HepG2 (cell line): ENCODE measurements around the gene ATP9A. TPM values are rescaled to one million over a fixed set of nuclear protein-coding genes. Genes with fewer than 3 reads are reported as not detected.
A peak's percentile ranks its signal among the peaks of the same experiment; 100 is the strongest.

Experiments
- ATAC-seq: fragments of 200-7000 bp; cut with Tn5 transposase; 3 replicates; pipeline ENCODE4 v1.9.1; 2020; ENCODE audit warnings: mild to moderate bottlenecking, moderate library complexity
- BruUV-seq: library from RNA; stranded (reverse); fragments of 400-500 nt; replicated peaks from 2 replicates; lab custom pipeline; 2021; lab: Mats Ljungman, UMichigan
- CTCF ChIA-PET: fragments of 300-600 bp; formaldehyde crosslinking; extraction: SDS; loops from one replicate; lab custom pipeline; 2021; ENCODE audit warnings: low total read pairs, inconsistent platforms, low intra/inter-chr PET ratio; lab: Yijun Ruan, JAX
- POLR2A ChIA-PET: fragments of 350-600 bp; sonication (Branson Sonifier 250); formaldehyde crosslinking; loops from one replicate; lab custom pipeline; 2020; ENCODE audit warnings: antibody characterized with exemption, inconsistent platforms; lab: Yijun Ruan, JAX
- DNase-seq: peaks from one replicate; pipeline ENCODE4 v3.0.0-alpha.2; 2015; ENCODE audit warnings: low spot score
- FAIRE-seq: peaks from 3 replicates; lab custom pipeline; 2011; peaks lifted over from hg19 to GRCh38; lab: Jason Lieb, UNC
- H2AFZ ChIP-seq: one replicate; pipeline ENCODE4 v1.6.1; 2011; ENCODE audit warnings: low read length, inconsistent platforms
- H3K27ac ChIP-seq: fragments of 300-600 bp; 3 replicates; pipeline ENCODE4 v1.8.0; 2011; ENCODE audit warnings: mixed run types, mild to moderate bottlenecking, mixed read lengths, low read length, inconsistent platforms; ENCODE audit not compliant: insufficient read depth; ENCODE audit errors: extremely low read length
- H3K27me3 ChIP-seq, 2 experiments: fragments of 200-600 bp in 1 of 2; 2 replicates in 1 of 2; 3 replicates in 1 of 2; pipeline versions ENCODE4 v1.6.0 to v1.8.0; 2011; ENCODE audit warnings: low read length in 2 of 2, mild to moderate bottlenecking in 2 of 2, moderate library complexity in 2 of 2, inconsistent platforms in 1 of 2; ENCODE audit not compliant: insufficient read depth in 2 of 2, control insufficient read depth in 1 of 2
- H3K36me3 ChIP-seq, 2 experiments: fragments of 200-600 bp in 1 of 2; replicated peaks in 1 of 2; 2 replicates in 1 of 2; 3 replicates in 1 of 2; pipeline versions ENCODE4 v1.5.1 to v1.8.0; 2011; ENCODE audit warnings: low read length in 2 of 2, inconsistent platforms in 1 of 2; ENCODE audit not compliant: insufficient read depth in 2 of 2, control insufficient read depth in 1 of 2
- H3K4me1 ChIP-seq: 2 replicates; pipeline ENCODE4 v1.5.1; 2012; ENCODE audit warnings: low read length, inconsistent platforms; ENCODE audit not compliant: insufficient read depth
- H3K4me2 ChIP-seq: 2 replicates; pipeline ENCODE4 v1.6.0; 2011; ENCODE audit warnings: low read depth, low read length, inconsistent platforms
- H3K4me3 ChIP-seq, 3 experiments: fragments of 200-600 bp in 1 of 3; sonication (generic), shearing (Covaris generic) in 1 of 3; replicated peaks in 1 of 3; 2 replicates each; pipeline ENCODE4 v1.5.1; 2011 to 2016; ENCODE audit warnings: low read length in 3 of 3, inconsistent platforms in 2 of 3, low read depth in 2 of 3, mild to moderate bottlenecking in 2 of 3, control low read depth in 1 of 3, mixed read lengths in 1 of 3; ENCODE audit not compliant: insufficient read depth in 1 of 3
- H3K79me2 ChIP-seq: one replicate; pipeline ENCODE4 v1.6.1; 2011; ENCODE audit warnings: low read length, inconsistent platforms; ENCODE audit not compliant: insufficient read depth
- H3K9ac ChIP-seq: 2 replicates; pipeline ENCODE4 v1.6.0; 2011; ENCODE audit warnings: mild to moderate bottlenecking, low read depth, low read length, inconsistent platforms; ENCODE audit not compliant: insufficient read depth
- H3K9me3 ChIP-seq: 2 replicates; pipeline ENCODE4 v1.5.1; 2012; ENCODE audit warnings: mild to moderate bottlenecking, low read length
- H4K20me1 ChIP-seq: 2 replicates; pipeline ENCODE4 v1.6.0; 2011; ENCODE audit warnings: inconsistent platforms, mild to moderate bottlenecking, low read length, moderate library complexity; ENCODE audit not compliant: insufficient read depth
- CTCF ChIP-seq: sonication (generic); formaldehyde crosslinking; IDR thresholded peaks from 2 replicates; pipeline ENCODE4 v1.5.0; 2020; ENCODE audit warnings: mild to moderate bottlenecking, missing genetic modification reagents, moderate library complexity
- ELF3 ChIP-seq: IDR thresholded peaks from 2 replicates; pipeline ENCODE4 v1.6.1; 2016; ENCODE audit warnings: missing genetic modification reagents, missing compliant biosample characterization
- FOXK2 ChIP-seq: fragments of 450-650 bp; IDR thresholded peaks from 2 replicates; pipeline ENCODE4 v1.6.1; 2016
- MAZ ChIP-seq, 2 experiments: sonication (generic) in 1 of 2; formaldehyde crosslinking in 1 of 2; IDR thresholded peaks; 2 replicates each; pipeline versions ENCODE4 v1.5.0 to v1.6.1; 2012 to 2020; ENCODE audit warnings: low read depth in 2 of 2, mild to moderate bottlenecking in 2 of 2, borderline replicate concordance in 1 of 2, improper control_type of control experiment in 1 of 2, low read length in 1 of 2, missing genetic modification reagents in 1 of 2, moderate library complexity in 1 of 2
- PAWR ChIP-seq: sonication (generic); formaldehyde crosslinking; IDR thresholded peaks from 2 replicates; pipeline ENCODE4 v1.4.0; 2020; ENCODE audit warnings: missing genetic modification reagents, mild to moderate bottlenecking, borderline replicate concordance
- RORA ChIP-seq: sonication (generic); formaldehyde crosslinking; IDR thresholded peaks from 2 replicates; pipeline ENCODE4 v1.5.0; 2020; ENCODE audit warnings: mild to moderate bottlenecking, missing genetic modification reagents, moderate library complexity
- SMC3 ChIP-seq: IDR thresholded peaks from 2 replicates; pipeline ENCODE4 v1.6.1; 2011; ENCODE audit warnings: low read length, improper control_type of control experiment
- SPEN ChIP-seq: sonication (generic); formaldehyde crosslinking; IDR thresholded peaks from 2 replicates; pipeline ENCODE4 v1.5.1; 2020; ENCODE audit warnings: low read depth, mild to moderate bottlenecking, missing genetic modification reagents
- SSRP1 ChIP-seq: IDR thresholded peaks from 2 replicates; pipeline ENCODE4 v1.6.1; 2016; ENCODE audit warnings: control low read depth
- ZFX ChIP-seq: sonication (generic); formaldehyde crosslinking; IDR thresholded peaks from 2 replicates; pipeline ENCODE4 v1.4.0; 2020; ENCODE audit warnings: mild to moderate bottlenecking, low read depth, missing genetic modification reagents, moderate library complexity
- ZNF10 ChIP-seq: sonication (generic); formaldehyde crosslinking; IDR thresholded peaks from 2 replicates; pipeline ENCODE4 v1.4.0; 2020; ENCODE audit warnings: mild to moderate bottlenecking, low read depth, missing genetic modification reagents, borderline replicate concordance
- ZSCAN20 ChIP-seq: sonication (generic); formaldehyde crosslinking; IDR thresholded peaks from 2 replicates; pipeline ENCODE4 v1.4.0; 2020; ENCODE audit warnings: missing genetic modification reagents, mild to moderate bottlenecking, borderline replicate concordance
- WGBS: methylation state at CpG from one replicate; pipeline ENCODE4 v1.1.6; 2017; ENCODE audit warnings: low lambda C conversion rate; 5-methylcytosine and 5-hydroxymethylcytosine counted together
- in situ Hi-C: cut with HindIII; loops from 2 replicates; pipeline ENCODE4 v1.10.0; 2017; ENCODE audit warnings: low pct_unique_long_range_greater_than_20kb; ENCODE audit not compliant: extremely low pct_ligation_motif_present
- intact Hi-C: fragments of 100-400 bp; cut with micrococcal nuclease; formaldehyde crosslinking; loops from one replicate; pipeline ENCODE4 v1.10.0; 2022; ENCODE audit not compliant: unreplicated experiment
- polyA plus RNA-seq, 8 experiments: library from polyadenylated mRNA; depleted of rRNA in 3 of 8; stranded (reverse) in 7 of 8; unstranded in 1 of 8; fragments of >200 nt; fragmentation: Illumina TruSeq in 4 of 8; extraction: Trizol in 4 of 8; gene quantifications; 2 replicates each; pipeline versions ENCODE4 v1.2.1 to v1.2.3, GENCODE V29; 2011 to 2016; ENCODE audit warnings: low read depth in 4 of 8, missing spikeins in 1 of 8, mixed read lengths in 1 of 8; ENCODE audit not compliant: insufficient read depth in 1 of 8
- total RNA-seq, 5 experiments: library from RNA; depleted of rRNA; stranded (reverse); fragments of >200 nt; fragmentation: Illumina TruSeq; extraction: Trizol; gene quantifications; 2 replicates each; pipeline ENCODE4 v1.2.3, GENCODE V29; 2016; ENCODE audit warnings: low read depth in 1 of 5
- TF ChIP-seq, protein P1 (sequence below): sonication (generic); formaldehyde crosslinking; IDR thresholded peaks from 2 replicates; pipeline ENCODE4 v1.4.0; 2020; ENCODE audit warnings: missing genetic modification reagents
- TF ChIP-seq, protein P2 (sequence below): IDR thresholded peaks from 2 replicates; pipeline ENCODE4 v1.6.1; 2016; ENCODE audit warnings: low read depth
- TF ChIP-seq, protein P3 (sequence below): IDR thresholded peaks from 2 replicates; pipeline ENCODE4 v1.6.1; 2018; ENCODE audit warnings: missing genetic modification reagents, mild to moderate bottlenecking, missing compliant biosample characterization

Gene ATP9A
- total and polyA plus RNA-seq, 2 of the 13 experiments (the other 11 are each of a cell fraction or from before 2014, with no cell fraction given): 11.8 to 18.5 TPM

GRCh38 chr20:51702556-51702955 lies 65.6 kb downstream of the ATP9A start (continued):
- TF ChIP-seq RORA (CRISPR knock-in tag) (peak; percentile 42; the same call in 1 of the 2 replicates), SSRP1 (CRISPR knock-in tag) (0 out of 2 replicates have a peak, but pooled peaks have one; percentile 59), ZFX (CRISPR knock-in tag) (0 out of 2 replicates have a peak, but pooled peaks have one; percentile 15), ZNF10 (no peak), ZSCAN20 (CRISPR knock-in tag) (0 out of 2 replicates have a peak, but pooled peaks have one; percentile 7), PAWR (CRISPR knock-in tag) (peak; percentile 43; the same call in 1 of the 2 replicates)
- TF ChIP-seq, protein P1, sequence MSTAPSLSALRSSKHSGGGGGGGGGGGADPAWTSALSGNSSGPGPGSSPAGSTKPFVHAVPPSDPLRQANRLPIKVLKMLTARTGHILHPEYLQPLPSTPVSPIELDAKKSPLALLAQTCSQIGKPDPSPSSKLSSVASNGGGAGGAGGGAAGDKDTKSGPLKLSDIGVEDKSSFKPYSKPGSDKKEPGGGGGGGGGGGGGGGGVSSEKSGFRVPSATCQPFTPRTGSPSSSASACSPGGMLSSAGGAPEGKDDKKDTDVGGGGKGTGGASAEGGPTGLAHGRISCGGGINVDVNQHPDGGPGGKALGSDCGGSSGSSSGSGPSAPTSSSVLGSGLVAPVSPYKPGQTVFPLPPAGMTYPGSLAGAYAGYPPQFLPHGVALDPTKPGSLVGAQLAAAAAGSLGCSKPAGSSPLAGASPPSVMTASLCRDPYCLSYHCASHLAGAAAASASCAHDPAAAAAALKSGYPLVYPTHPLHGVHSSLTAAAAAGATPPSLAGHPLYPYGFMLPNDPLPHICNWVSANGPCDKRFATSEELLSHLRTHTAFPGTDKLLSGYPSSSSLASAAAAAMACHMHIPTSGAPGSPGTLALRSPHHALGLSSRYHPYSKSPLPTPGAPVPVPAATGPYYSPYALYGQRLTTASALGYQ: peak; percentile 19; the same call in 1 of the 2 replicates
- TF ChIP-seq, protein P2, sequence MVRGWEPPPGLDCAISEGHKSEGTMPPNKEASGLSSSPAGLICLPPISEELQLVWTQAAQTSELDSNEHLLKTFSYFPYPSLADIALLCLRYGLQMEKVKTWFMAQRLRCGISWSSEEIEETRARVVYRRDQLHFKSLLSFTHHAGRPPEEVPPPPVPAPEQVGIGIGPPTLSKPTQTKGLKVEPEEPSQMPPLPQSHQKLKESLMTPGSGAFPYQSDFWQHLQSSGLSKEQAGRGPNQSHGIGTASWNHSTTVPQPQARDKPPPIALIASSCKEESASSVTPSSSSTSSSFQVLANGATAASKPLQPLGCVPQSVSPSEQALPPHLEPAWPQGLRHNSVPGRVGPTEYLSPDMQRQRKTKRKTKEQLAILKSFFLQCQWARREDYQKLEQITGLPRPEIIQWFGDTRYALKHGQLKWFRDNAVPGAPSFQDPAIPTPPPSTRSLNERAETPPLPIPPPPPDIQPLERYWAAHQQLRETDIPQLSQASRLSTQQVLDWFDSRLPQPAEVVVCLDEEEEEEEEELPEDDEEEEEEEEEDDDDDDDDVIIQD (CRISPR knock-in tag): no peak

GRCh38 chr20:51700809-51701285 lies 67.3 kb downstream of the ATP9A start:
- Histone ChIP-seq H3K9me3 (no peaks in the 10 kb centered on the region), H3K4me1 (peaks cover 96% of the 10 kb centered on the region), H3K4me2 (peak overlapping the region; percentile 72), H3K36me3 (no peaks in the 10 kb centered on the region; a peak in 1 of 5 replicates), H4K20me1 (no peaks in the 10 kb centered on the region), H3K4me3 (peak overlapping the region in 2 of 3 experiments; percentile 27 to 31; a peak in 3 of 6 replicates), H3K9ac (peak overlapping the region; percentile 53), H3K27me3 (no peaks in the 10 kb centered on the region), H2AFZ (no peak overlapping the region), H3K27ac (peak overlapping the region; percentile 84), H3K79me2 (no peaks in the 10 kb centered on the region)
- intact Hi-C loops (loop anchor here (1.0 to 2.0 kb wide), 7 partner anchors 24 to 382 kb away; no protein-coding TSS in a partner anchor), in situ Hi-C loops (loop anchor here (10.0 kb wide), 1 partner anchor 54 kb away; no protein-coding TSS in a partner anchor)
- no peak for FAIRE-seq
- ChIA-PET CTCF (interaction anchor here (1.1 to 2.4 kb wide), 5 partner anchors 62 to 382 kb away, joined by 4 to 18 read pairs (median 6); no protein-coding TSS in a partner anchor), POLR2A (interaction anchor here (0.7 to 1.7 kb wide), 6 partner anchors 45 to 99 kb away, joined by 3 to 9 read pairs (median 3); no protein-coding TSS in a partner anchor)
- DNase-seq: peak; percentile 75
- 31% methylated on average over 10 of the region's 10 CpGs for WGBS
- TSS peak; percentile 47 for BruUV-seq
- ATAC-seq: peak; percentile 11; the same call in 1 of the 3 replicates
- peak; percentile 94 for TF ChIP-seq SMC3
- TF ChIP-seq ELF3: peak; percentile 38; the same call in 1 of the 2 replicates
- TF ChIP-seq CTCF (CRISPR knock-in tag): peak; percentile 80
- TF ChIP-seq MAZ (IDR thresholded peaks at IDR 0.05; ENCODE audit: borderline replicate concordance, low read depth, low read length): 0 out of 2 replicates have a peak, but pooled peaks have one; percentile 8
- no peak for TF ChIP-seq MAZ (CRISPR knock-in tag; IDR thresholded peaks at IDR 0.05; ENCODE audit: low read depth)
- TF ChIP-seq, protein P3, sequence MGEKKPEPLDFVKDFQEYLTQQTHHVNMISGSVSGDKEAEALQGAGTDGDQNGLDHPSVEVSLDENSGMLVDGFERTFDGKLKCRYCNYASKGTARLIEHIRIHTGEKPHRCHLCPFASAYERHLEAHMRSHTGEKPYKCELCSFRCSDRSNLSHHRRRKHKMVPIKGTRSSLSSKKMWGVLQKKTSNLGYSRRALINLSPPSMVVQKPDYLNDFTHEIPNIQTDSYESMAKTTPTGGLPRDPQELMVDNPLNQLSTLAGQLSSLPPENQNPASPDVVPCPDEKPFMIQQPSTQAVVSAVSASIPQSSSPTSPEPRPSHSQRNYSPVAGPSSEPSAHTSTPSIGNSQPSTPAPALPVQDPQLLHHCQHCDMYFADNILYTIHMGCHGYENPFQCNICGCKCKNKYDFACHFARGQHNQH (CRISPR knock-in tag): peak; percentile 36; the same call in 1 of the 2 replicates
- TF ChIP-seq SPEN (CRISPR knock-in tag): 0 out of 2 replicates have a peak, but pooled peaks have one; percentile 10
- TF ChIP-seq FOXK2: no peak
